T-helper 1 cell treated with Interleukin-12 subunit alpha and Interleukin-12 subunit beta and Interleukin-4 antibody, amounts not matched to agents 30 μg/mL and 1 μg/mL, for 36 hours (primary cell): ENCODE measurements around the gene GIPC3.
"Not testable (repeated sequence)": the region's sequence is repeated elsewhere in the genome, so short reads cannot be mapped to it uniquely, and the experiment has no call there.

Source experiments
- H3K27ac Mint-ChIP-seq: one replicate; pipeline ENCODE4 v1.8.0; 2021; ENCODE audit warnings: mild to moderate bottlenecking, mixed read lengths
- H3K27me3 Mint-ChIP-seq: one replicate; pipeline ENCODE4 v1.8.0; 2021; ENCODE audit warnings: low read depth, mixed read lengths
- H3K36me3 Mint-ChIP-seq: one replicate; pipeline ENCODE4 v1.8.0; 2021; ENCODE audit warnings: low read depth, mixed read lengths
- H3K4me1 Mint-ChIP-seq: one replicate; pipeline ENCODE4 v1.8.0; 2021; ENCODE audit warnings: low read depth, mixed read lengths
- H3K4me3 Mint-ChIP-seq: one replicate; pipeline ENCODE4 v1.8.0; 2021; ENCODE audit warnings: mild to moderate bottlenecking, moderate library complexity, mixed read lengths
- H3K9me3 Mint-ChIP-seq: one replicate; pipeline ENCODE4 v1.8.0; 2021; ENCODE audit warnings: mixed read lengths

Gene GIPC3

GRCh38 chr19:3580156-3580934, 4.9 kb upstream of the GIPC3 start:
- Mint-ChIP-seq H3K9me3 (no peaks in the 10 kb centered on the region), H3K36me3 (peaks cover 2% of the 10 kb centered on the region), H3K4me1 (peaks cover 1% of the 10 kb centered on the region), H3K27me3 (no peaks in the 10 kb centered on the region), H3K4me3 (no peak overlapping the region), H3K27ac (no peak overlapping the region)

GRCh38 chr19:3581792-3582191, 3.5 kb upstream of the GIPC3 start:
- not testable (repeated sequence) for H3K9me3 Mint-ChIP-seq, H3K27ac Mint-ChIP-seq, H3K4me1 Mint-ChIP-seq, H3K36me3 Mint-ChIP-seq, H3K4me3 Mint-ChIP-seq, H3K27me3 Mint-ChIP-seq

GRCh38 chr19:3584036-3584802, 1.1 kb upstream of the GIPC3 start:
- not testable (repeated sequence) for H3K4me3 Mint-ChIP-seq, H3K4me1 Mint-ChIP-seq, H3K27me3 Mint-ChIP-seq, H3K36me3 Mint-ChIP-seq, H3K27ac Mint-ChIP-seq, H3K9me3 Mint-ChIP-seq

- H3K4me3 Mint-ChIP-seq = no peak overlapping the region
- H3K27me3 Mint-ChIP-seq = no peaks in the 10 kb centered on the region
These were observed 899 bp downstream of the GIPC3 start for GRCh38 chr19:3586127-3586626.

GRCh38 chr19:3586707-3587346, 1.5 kb downstream of the GIPC3 start:
- no peaks in the 10 kb centered on the region for H3K4me1 Mint-ChIP-seq
- no peaks in the 10 kb centered on the region for H3K36me3 Mint-ChIP-seq
- peaks cover 4% of the 10 kb centered on the region for H3K9me3 Mint-ChIP-seq
- no peak overlapping the region for H3K4me3 Mint-ChIP-seq
- no peak overlapping the region for H3K27ac Mint-ChIP-seq
- H3K27me3 Mint-ChIP-seq = no peaks in the 10 kb centered on the region

More at GRCh38 chr19:3586127-3586626, 899 bp downstream of the GIPC3 start:
- Mint-ChIP-seq H3K4me1 (no peaks in the 10 kb centered on the region), H3K27ac (no peak overlapping the region), H3K36me3 (no peaks in the 10 kb centered on the region), H3K9me3 (peaks cover 4% of the 10 kb centered on the region)

GRCh38 chr19:3589439-3589838, 4.2 kb downstream of the GIPC3 start:
- H3K27ac Mint-ChIP-seq = no peak overlapping the region
- no peak overlapping the region for H3K4me3 Mint-ChIP-seq
- no peaks in the 10 kb centered on the region for H3K4me1 Mint-ChIP-seq
- no peaks in the 10 kb centered on the region for H3K27me3 Mint-ChIP-seq
- peaks cover 4% of the 10 kb centered on the region for H3K9me3 Mint-ChIP-seq
- H3K36me3 Mint-ChIP-seq = no peaks in the 10 kb centered on the region

- Mint-ChIP-seq H3K4me3 (no peak overlapping the region), H3K27ac (no peak overlapping the region), H3K9me3 (peaks cover 4% of the 10 kb centered on the region), H3K4me1 (no peaks in the 10 kb centered on the region), H3K36me3 (no peaks in the 10 kb centered on the region), H3K27me3 (no peaks in the 10 kb centered on the region)
These were observed 4.7 kb downstream of the GIPC3 start for GRCh38 chr19:3589949-3590348.

GRCh38 chr19:3590991-3591659, 5.8 kb downstream of the GIPC3 start:
- H3K27ac Mint-ChIP-seq = no peak overlapping the region
- H3K36me3 Mint-ChIP-seq = no peaks in the 10 kb centered on the region
- H3K4me1 Mint-ChIP-seq = no peaks in the 10 kb centered on the region
- no peaks in the 10 kb centered on the region for H3K27me3 Mint-ChIP-seq
- no peak overlapping the region for H3K4me3 Mint-ChIP-seq
- peaks cover 4% of the 10 kb centered on the region for H3K9me3 Mint-ChIP-seq

GRCh38 chr19:3591876-3592613, 6.8 kb downstream of the GIPC3 start:
- no peaks in the 10 kb centered on the region for H3K27me3 Mint-ChIP-seq
- no peak overlapping the region for H3K4me3 Mint-ChIP-seq

GRCh38 chr19:3593156-3593555, 7.9 kb downstream of the GIPC3 start:
- Mint-ChIP-seq H3K9me3 (peaks cover 4% of the 10 kb centered on the region), H3K4me3 (no peak overlapping the region), H3K4me1 (no peaks in the 10 kb centered on the region), H3K27me3 (no peaks in the 10 kb centered on the region), H3K27ac (no peak overlapping the region), H3K36me3 (no peaks in the 10 kb centered on the region)

More at GRCh38 chr19:3591876-3592613, 6.8 kb downstream of the GIPC3 start:
- Mint-ChIP-seq H3K27ac (no peak overlapping the region), H3K4me1 (no peaks in the 10 kb centered on the region), H3K9me3 (peaks cover 4% of the 10 kb centered on the region), H3K36me3 (no peaks in the 10 kb centered on the region)

GRCh38 chr19:3595521-3596061, 10.3 kb downstream of the GIPC3 start:
- Mint-ChIP-seq H3K36me3 (no peaks in the 10 kb centered on the region), H3K27me3 (no peaks in the 10 kb centered on the region), H3K4me1 (no peaks in the 10 kb centered on the region), H3K9me3 (peaks cover 4% of the 10 kb centered on the region), H3K27ac (no peak overlapping the region), H3K4me3 (no peak overlapping the region)

- H3K27me3 Mint-ChIP-seq = no peaks in the 10 kb centered on the region
- no peak overlapping the region for H3K4me3 Mint-ChIP-seq
- H3K9me3 Mint-ChIP-seq = no peaks in the 10 kb centered on the region
- no peaks in the 10 kb centered on the region for H3K36me3 Mint-ChIP-seq
- no peak overlapping the region for H3K27ac Mint-ChIP-seq
- H3K4me1 Mint-ChIP-seq = no peaks in the 10 kb centered on the region
These were observed 14.5 kb downstream of the GIPC3 start for GRCh38 chr19:3599776-3600187.

- H3K9me3 Mint-ChIP-seq = no peaks in the 10 kb centered on the region
- no peak overlapping the region for H3K27ac Mint-ChIP-seq
- H3K4me3 Mint-ChIP-seq = no peak overlapping the region
- H3K27me3 Mint-ChIP-seq = no peaks in the 10 kb centered on the region
- no peaks in the 10 kb centered on the region for H3K36me3 Mint-ChIP-seq
- no peaks in the 10 kb centered on the region for H3K4me1 Mint-ChIP-seq
These were observed 15.7 kb downstream of the GIPC3 start for GRCh38 chr19:3601021-3601420.
